ENCODE results near the gene SLC41A2. TPM values are rescaled to one million over a fixed set of nuclear protein-coding genes. Genes with fewer than 3 reads are reported as not detected.

The SLC41A2 gene
- total RNA-seq, 3 donors from 2014 or later = 63.2 to 106 (median 69.8) TPM

DNA sequence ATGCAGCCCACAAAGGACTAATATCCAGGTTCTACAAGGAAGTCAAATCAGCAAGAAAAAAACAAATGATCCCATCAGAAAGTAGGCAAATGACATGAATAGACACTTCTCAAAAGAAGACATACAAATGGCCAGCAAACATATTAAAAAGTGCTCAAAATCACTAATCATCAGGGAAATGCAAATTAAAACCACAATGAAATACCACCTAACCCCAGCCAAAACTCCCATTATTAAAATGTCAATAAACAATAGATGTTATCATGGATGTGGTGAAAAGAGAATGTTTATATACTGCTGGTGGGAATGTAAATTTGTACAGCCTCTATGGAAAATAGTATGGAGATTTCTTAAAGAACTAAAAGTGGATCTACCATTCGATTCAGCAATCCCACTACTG, 25.0 kb downstream of the SLC41A2 start:
- no peak for ATAC-seq
- Histone ChIP-seq H3K36me3 (ENCODE audit: low read depth) (no peaks in the 10 kb centered on the region), H3K4me1 (ENCODE audit: low read depth) (no peaks in the 10 kb centered on the region), H3K9me3 (no peaks in the 10 kb centered on the region), H3K4me3 (no peak overlapping the region)
- TF ChIP-seq, protein P1, sequence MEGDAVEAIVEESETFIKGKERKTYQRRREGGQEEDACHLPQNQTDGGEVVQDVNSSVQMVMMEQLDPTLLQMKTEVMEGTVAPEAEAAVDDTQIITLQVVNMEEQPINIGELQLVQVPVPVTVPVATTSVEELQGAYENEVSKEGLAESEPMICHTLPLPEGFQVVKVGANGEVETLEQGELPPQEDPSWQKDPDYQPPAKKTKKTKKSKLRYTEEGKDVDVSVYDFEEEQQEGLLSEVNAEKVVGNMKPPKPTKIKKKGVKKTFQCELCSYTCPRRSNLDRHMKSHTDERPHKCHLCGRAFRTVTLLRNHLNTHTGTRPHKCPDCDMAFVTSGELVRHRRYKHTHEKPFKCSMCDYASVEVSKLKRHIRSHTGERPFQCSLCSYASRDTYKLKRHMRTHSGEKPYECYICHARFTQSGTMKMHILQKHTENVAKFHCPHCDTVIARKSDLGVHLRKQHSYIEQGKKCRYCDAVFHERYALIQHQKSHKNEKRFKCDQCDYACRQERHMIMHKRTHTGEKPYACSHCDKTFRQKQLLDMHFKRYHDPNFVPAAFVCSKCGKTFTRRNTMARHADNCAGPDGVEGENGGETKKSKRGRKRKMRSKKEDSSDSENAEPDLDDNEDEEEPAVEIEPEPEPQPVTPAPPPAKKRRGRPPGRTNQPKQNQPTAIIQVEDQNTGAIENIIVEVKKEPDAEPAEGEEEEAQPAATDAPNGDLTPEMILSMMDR (IDR thresholded peaks at IDR 0.05) = no peak
- DNase-seq = no peak
- intact Hi-C loops (cut with DNase I, micrococcal nuclease) = no loop called here

DNA sequence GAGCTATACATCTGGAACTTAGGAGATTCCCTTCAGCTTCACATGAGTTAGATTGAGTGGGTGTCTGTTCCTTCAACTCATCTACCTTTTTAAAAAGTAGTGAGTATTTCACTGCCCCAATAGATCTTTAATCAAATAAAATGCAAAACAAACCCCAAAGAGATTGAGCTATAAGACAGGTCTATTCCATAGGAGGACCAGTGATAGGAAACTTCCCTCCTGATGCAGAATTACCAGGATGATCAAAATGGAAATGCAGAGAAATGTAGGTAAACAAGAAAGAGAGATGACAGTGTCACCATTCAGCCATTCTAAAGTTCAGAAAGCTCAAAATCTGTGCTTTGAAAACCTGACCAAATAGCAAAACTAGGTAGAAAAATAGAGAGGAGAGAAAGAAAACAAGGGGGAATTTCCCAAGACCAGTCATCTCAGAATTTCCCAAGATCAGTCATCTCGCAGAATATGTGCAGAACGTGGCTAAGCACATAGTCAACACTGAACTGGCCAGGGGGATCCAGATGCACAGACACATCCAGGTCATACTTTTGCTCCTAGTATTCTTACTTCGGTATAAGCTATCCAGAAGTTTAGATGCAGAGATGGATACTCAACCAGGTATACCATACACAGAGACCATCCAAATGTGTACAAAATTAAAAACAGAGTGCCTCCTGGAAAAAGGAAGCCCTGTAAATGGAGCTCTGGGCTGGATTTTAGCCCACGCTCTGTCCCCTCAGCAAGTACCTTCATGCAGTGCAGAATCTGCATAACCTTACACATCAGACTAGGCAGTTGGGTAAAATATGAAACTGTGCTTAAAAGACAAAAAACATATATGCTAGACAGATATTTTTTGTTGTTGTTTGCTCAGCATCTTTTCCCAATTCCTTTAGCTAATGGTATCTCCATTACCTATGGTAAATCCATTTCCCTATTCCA, 27.4 kb downstream of the SLC41A2 start:
- TF ChIP-seq, protein P1 (IDR thresholded peaks at IDR 0.05) = no peak
- intact Hi-C loops (cut with DNase I, micrococcal nuclease) = no loop called here
- Histone ChIP-seq H3K4me3 (no peak overlapping the region), H3K9me3 (no peaks in the 10 kb centered on the region), H3K4me1 (ENCODE audit: low read depth) (no peaks in the 10 kb centered on the region), H3K36me3 (ENCODE audit: low read depth) (no peaks in the 10 kb centered on the region)
- ATAC-seq (no peak), DNase-seq (no peak)

DNA sequence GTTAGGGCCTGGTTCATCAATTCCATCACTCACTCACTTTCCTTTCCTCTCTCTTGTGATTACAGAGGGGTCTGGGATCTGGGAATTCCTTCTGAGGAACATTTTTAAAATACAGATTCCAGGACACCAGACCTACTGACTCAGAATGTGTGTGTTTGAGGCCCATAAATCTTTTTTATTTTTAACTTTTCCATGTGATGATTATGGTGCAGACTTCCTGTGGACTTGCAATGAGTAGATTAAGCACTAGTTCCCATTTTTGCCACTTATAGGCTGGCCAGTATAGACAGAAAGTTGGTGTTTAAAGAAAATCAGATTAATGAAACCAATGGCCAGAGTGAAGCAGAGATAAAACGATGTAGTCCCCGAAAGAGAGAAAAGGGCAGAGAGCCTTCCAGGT, 28.1 kb downstream of the SLC41A2 start:
- no peak overlapping the region for H3K4me3 ChIP-seq
- no peaks in the 10 kb centered on the region for H3K4me1 ChIP-seq (ENCODE audit: low read depth)
- H3K36me3 ChIP-seq (ENCODE audit: low read depth) = no peaks in the 10 kb centered on the region
- ATAC-seq = no peak
- DNase-seq = no peak
- H3K9me3 ChIP-seq = no peaks in the 10 kb centered on the region
- TF ChIP-seq, protein P1 (IDR thresholded peaks at IDR 0.05) = no peak
- intact Hi-C loops (cut with DNase I, micrococcal nuclease) = no loop called here

DNA sequence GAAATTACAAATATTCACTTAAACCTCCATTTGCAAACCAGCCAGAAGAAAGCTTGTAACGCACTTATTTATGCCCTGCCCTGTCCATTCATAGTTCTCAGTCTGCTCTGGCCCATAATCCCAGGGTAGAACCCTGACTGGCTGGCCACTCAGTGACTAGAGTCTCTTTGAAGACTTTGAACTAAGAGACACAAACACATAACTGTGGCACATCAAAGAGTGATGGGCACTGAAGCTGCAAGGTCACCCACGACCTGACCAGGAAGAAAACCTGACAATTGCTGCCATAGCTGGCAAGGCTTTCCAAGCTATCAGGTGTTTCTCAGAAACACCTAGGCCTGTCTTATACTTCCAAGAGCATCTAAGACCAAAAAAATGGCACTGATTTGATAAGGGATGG, 28.7 kb downstream of the SLC41A2 start:
- ATAC-seq = peak; percentile 31
- no peak for DNase-seq
- intact Hi-C loops (cut with DNase I, micrococcal nuclease) = no loop called here

DNA sequence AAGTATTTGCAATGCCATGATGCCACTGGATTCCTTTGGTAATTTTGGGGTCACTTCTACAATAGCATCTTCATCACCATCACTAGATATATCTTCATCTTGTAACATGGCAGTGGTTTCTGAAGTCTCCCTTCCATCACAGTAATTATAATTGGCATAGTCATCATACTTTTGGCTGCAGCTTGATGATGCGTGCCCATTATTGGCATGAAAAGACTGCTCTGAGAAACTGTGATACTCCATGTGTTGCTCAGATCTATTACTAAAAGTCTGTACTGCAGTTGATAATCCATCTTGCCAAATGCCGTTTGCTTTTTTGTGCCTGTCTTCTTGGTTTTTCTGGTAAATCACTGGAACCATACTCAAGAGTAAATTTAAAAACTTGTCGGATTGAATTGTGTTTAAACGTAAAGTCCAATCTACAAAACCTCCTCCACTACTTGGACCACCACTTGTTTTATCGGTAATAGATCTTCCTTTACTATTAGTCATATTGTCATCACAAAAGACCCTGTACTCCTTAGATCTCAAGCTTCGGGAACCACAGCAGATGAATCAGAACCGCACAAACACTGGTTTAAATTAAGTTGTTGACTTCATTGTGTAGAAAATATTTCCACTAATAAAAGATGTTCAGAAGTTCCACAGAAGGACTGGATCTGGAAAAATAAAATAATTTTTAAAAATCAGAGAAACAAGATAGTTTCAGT, 29.9 kb downstream of the SLC41A2 start:
- no peaks in the 10 kb centered on the region for H3K9me3 ChIP-seq
- no peaks in the 10 kb centered on the region for H3K4me1 ChIP-seq (ENCODE audit: low read depth)
- ATAC-seq (no peak), DNase-seq (no peak)
- TF ChIP-seq, protein P1 (IDR thresholded peaks at IDR 0.05) = no peak
- intact Hi-C loops (cut with DNase I, micrococcal nuclease) = no loop called here
- no peak overlapping the region for H3K4me3 ChIP-seq
- H3K36me3 ChIP-seq (ENCODE audit: low read depth) = no peaks in the 10 kb centered on the region

More for the DNA sequence above, 28.7 kb downstream of the SLC41A2 start:
- TF ChIP-seq, protein P1 (IDR thresholded peaks at IDR 0.05) = no peak
- H3K9me3 ChIP-seq = no peaks in the 10 kb centered on the region
- no peaks in the 10 kb centered on the region for H3K4me1 ChIP-seq (ENCODE audit: low read depth)
- H3K36me3 ChIP-seq (ENCODE audit: low read depth) = no peaks in the 10 kb centered on the region
- no peak overlapping the region for H3K4me3 ChIP-seq
